KOPT-K1 (cell line): ENCODE results near the gene ELANE.

Experiments used
- H3K27ac ChIP-seq: fragments of 200-600 bp; sonication (generic); 2 replicates; pipeline ENCODE4 v1.5.1; 2016; ENCODE audit warnings: antibody characterized with exemption, mild to moderate bottlenecking, low read depth, low read length; ENCODE audit not compliant: poor library complexity, severe bottlenecking
- H3K36me3 ChIP-seq: fragments of 200-600 bp; sonication (generic); 2 replicates; pipeline ENCODE4 v1.5.1; 2017; ENCODE audit warnings: antibody characterized with exemption, mild to moderate bottlenecking, low read length, moderate library complexity; ENCODE audit not compliant: insufficient read depth
- H3K9me3 ChIP-seq: fragments of 200-600 bp; sonication (generic); 2 replicates; pipeline ENCODE4 v1.5.1; 2017; ENCODE audit warnings: antibody characterized with exemption, low read length, mild to moderate bottlenecking; ENCODE audit not compliant: insufficient read depth, poor library complexity, severe bottlenecking

Gene ELANE

GRCh38 chr19:852136-853013 lies at the start of gene ELANE:
Gene ELANE (plus strand): TSS chr19:852303. CDS start chr19:852329, 26 bp downstream.
- Histone ChIP-seq H3K27ac (no peak within 1 kb of the TSS), H3K9me3 (no peaks in the 10 kb centered on the region)

DNA sequence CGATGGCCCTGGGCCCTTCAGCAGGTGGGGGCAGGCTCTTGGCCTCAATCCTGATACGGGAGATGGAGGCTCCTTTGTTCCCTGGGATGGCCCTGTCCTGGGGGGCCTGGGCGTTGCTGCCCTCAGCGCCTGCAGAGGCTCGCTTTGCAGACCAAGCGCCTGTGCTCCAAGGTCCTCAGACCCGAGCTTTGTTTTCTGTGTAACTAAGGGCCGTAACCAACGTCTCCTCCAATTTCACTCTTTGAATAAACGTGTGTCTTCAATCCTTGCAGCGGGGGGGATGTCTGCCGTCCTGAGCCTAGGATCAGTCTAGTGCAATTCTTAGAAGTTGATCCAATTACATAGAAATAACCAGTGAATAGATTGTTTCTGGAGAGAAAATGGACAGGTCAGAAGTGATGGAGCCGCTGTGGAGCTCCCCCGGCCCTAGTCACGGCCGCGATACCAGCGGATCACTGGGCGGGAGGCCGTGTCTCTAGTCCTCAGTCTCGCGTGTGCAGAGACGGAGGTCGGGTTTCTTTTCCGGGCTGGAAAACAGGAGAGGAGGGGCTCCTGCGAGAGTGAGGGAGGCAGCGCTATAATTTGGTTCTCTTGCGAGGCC lies 49.5 kb upstream of the ELANE start:
- Histone ChIP-seq H3K27ac (no peak overlapping the region), H3K36me3 (peaks cover 97% of the 10 kb centered on the region), H3K9me3 (no peaks in the 10 kb centered on the region)

More at GRCh38 chr19:852136-853013, at the start of gene ELANE:
- H3K36me3 ChIP-seq, result no peaks in the 10 kb centered on the region

- peaks cover 100% of the 10 kb centered on the region for H3K36me3 ChIP-seq
- H3K9me3 ChIP-seq, result no peaks in the 10 kb centered on the region
- no peak overlapping the region for H3K27ac ChIP-seq
Observed at GRCh38 chr19:803099-803561, 49.0 kb upstream of the ELANE start.

DNA sequence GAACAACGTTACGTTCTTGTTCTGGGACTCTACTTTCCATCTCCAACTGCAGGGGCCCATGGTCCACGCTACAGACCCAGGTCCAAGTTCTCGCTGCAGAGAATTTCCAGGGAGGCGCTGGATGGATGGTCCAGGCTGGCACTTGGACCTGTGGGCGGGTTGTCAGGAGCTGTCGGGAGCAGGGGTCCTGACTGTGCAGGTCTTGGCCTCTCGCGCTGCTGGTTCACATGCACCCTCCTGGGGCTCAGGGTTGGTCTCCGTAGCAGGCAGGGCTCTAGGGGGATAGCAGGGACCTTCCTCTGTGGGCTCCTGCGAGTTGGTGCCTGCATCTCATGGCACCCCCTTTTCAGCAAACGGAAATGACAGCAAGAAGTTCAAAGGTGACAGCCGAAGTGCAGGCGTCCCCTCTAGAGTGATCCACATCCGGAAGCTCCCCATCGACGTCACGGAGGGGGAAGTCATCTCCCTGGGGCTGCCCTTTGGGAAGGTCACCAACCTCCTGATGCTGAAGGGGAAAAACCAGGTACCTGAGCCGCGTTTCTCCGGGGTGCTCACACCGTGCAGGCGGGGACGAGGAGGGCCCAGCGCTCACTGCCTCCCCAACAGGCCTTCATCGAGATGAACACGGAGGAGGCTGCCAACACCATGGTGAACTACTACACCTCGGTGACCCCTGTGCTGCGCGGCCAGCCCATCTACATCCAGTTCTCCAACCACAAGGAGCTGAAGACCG lies 48.3 kb upstream of the ELANE start:
- Histone ChIP-seq H3K36me3 (peaks cover 100% of the 10 kb centered on the region), H3K27ac (no peak overlapping the region), H3K9me3 (no peaks in the 10 kb centered on the region)

GRCh38 chr19:804419-805165 lies 47.5 kb upstream of the ELANE start:
- Histone ChIP-seq H3K27ac (no peak overlapping the region), H3K9me3 (no peaks in the 10 kb centered on the region), H3K36me3 (peaks cover 100% of the 10 kb centered on the region)

DNA sequence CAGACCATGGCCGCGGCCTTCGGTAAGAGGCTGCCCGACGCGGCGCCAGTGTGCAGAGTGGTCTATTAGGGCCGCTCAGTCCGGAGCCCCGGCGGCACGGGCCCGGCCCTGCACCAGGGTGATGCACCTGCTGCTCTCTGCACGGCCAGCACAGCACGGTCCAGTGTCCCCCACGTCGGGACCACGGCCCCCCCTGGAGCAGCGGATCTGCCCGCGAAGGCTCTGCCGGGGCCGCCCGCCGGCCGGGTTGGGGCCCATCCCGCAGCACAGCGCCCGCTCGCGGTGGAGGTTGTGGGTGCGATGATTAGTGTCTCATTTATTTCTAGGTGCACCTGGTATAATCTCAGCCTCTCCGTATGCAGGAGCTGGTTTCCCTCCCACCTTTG lies 46.9 kb upstream of the ELANE start:
- H3K36me3 ChIP-seq, result peaks cover 100% of the 10 kb centered on the region

DNA sequence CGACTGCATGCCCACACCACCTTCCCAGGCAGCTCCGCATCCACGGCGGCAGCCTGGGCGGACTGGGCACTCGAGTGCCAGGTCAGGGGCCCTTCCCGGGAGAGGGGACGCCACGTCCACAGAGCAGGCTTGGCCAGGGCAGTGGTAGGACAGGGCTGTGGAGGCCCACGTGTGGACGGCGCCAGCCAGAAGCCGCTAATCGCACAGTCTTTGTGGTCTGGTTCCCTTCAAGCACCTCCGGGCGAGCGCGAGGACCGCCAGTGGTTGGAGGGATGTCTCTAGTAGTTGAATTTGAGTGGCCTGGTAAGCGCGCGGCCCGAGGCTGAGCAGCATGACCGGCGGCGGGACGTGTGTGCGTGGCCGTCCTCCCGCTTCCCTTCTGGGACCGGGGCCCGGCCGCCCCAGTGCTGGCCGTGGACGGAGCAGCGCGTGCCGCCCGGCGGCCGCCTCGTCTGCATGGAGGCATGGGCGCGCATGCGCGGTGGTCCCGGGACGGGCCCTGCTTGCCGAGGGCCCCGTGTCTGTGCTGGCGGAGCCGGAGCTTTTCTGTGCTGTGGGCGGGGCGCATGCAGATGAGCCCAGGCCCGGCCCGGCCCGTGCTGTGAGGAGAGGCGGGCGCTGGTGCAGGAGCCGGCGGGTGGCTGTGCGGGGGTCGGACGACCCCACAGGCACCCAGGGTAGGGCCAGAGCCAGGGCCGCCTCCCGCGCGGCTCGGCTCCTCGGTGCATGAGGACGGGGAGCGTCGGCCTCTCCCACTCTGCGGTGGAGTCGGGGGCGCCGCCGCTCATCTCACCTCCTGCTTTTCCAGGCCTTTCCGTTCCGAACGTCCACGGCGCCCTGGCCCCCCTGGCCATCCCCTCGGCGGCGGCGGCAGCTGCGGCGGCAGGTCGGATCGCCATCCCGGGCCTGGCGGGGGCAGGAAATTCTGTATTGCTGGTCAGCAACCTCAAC lies 46.2 kb upstream of the ELANE start:
- H3K27ac ChIP-seq, result no peak overlapping the region
- H3K9me3 ChIP-seq, result no peaks in the 10 kb centered on the region
- H3K36me3 ChIP-seq, result peaks cover 100% of the 10 kb centered on the region

More for the DNA sequence above, 46.9 kb upstream of the ELANE start:
- Histone ChIP-seq H3K9me3 (no peaks in the 10 kb centered on the region), H3K27ac (no peak overlapping the region)

- peaks cover 100% of the 10 kb centered on the region for H3K36me3 ChIP-seq
Observed at GRCh38 chr19:806815-807421, 45.2 kb upstream of the ELANE start.

GRCh38 chr19:807627-808422 lies 44.3 kb upstream of the ELANE start:
- H3K36me3 ChIP-seq, result peaks cover 95% of the 10 kb centered on the region
- no peaks in the 10 kb centered on the region for H3K9me3 ChIP-seq
- no peak overlapping the region for H3K27ac ChIP-seq

More at GRCh38 chr19:806815-807421, 45.2 kb upstream of the ELANE start:
- Histone ChIP-seq H3K9me3 (no peaks in the 10 kb centered on the region), H3K27ac (no peak overlapping the region)

DNA sequence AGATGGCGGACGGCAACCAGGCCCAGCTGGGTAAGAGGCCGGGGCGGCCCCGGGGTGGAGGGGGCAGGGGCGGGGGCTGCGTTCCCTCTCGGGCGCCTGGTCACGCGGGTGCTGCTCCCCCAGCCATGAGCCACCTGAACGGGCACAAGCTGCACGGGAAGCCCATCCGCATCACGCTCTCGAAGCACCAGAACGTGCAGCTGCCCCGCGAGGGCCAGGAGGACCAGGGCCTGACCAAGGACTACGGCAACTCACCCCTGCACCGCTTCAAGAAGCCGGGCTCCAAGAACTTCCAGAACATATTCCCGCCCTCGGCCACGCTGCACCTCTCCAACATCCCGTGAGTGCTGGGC lies 43.7 kb upstream of the ELANE start:
- Histone ChIP-seq H3K36me3 (peaks cover 93% of the 10 kb centered on the region), H3K9me3 (no peaks in the 10 kb centered on the region), H3K27ac (no peak overlapping the region)

DNA sequence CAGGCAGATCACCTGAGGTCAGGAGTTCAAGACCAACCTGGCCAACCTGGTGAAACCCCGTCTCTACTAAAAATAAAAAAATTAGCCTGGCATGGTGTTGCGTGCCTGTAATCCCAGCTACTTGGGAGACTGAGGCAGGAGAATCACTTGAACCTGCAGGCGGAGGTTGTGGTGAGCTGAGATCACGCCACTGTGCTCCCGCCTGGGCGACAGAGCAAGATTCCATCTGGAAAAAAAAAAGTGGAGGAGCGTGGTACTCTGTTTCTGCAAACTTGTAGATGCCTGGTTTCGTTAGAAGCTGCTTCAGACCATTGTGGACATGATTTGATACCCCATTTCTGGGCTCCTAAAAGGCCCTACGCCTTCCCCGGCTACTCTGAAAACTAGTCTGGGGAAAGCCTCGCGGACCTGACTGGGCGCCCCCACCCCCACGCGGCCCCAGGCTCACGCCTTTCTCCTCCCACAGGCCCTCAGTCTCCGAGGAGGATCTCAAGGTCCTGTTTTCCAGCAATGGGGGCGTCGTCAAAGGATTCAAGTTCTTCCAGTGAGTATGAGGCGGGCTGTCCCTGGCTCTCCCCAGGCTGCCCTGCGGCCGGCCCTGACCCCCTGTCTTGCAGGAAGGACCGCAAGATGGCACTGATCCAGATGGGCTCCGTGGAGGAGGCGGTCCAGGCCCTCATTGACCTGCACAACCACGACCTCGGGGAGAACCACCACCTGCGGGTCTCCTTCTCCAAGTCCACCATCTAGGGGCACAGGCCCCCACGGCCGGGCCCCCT lies 41.8 kb upstream of the ELANE start:
- H3K36me3 ChIP-seq, result peaks cover 90% of the 10 kb centered on the region

DNA sequence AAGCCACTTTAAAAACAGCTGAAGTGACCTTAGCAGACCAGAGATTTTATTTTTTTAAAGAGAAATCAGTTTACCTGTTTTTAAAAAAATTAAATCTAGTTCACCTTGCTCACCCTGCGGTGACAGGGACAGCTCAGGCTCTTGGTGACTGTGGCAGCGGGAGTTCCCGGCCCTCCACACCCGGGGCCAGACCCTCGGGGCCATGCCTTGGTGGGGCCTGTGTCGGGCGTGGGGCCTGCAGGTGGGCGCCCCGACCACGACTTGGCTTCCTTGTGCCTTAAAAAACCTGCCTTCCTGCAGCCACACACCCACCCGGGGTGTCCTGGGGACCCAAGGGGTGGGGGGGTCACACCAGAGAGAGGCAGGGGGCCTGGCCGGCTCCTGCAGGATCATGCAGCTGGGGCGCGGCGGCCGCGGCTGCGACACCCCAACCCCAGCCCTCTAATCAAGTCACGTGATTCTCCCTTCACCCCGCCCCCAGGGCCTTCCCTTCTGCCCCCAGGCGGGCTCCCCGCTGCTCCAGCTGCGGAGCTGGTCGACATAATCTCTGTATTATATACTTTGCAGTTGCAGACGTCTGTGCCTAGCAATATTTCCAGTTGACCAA lies 41.1 kb upstream of the ELANE start:
- Histone ChIP-seq H3K9me3 (no peaks in the 10 kb centered on the region), H3K36me3 (peaks cover 87% of the 10 kb centered on the region), H3K27ac (no peak overlapping the region)

More for the DNA sequence above, 41.8 kb upstream of the ELANE start:
- no peaks in the 10 kb centered on the region for H3K9me3 ChIP-seq
- H3K27ac ChIP-seq, result no peak overlapping the region
